OCI-LY3 (cell line): ENCODE results near the gene IL4.

Experiments
- EZH2phosphoT487 ChIP-seq: fragments of 200-600 bp; shearing (Covaris generic); IDR thresholded peaks from 2 replicates; pipeline ENCODE4 v1.6.1; 2018; ENCODE audit warnings: antibody characterized with exemption, mixed run types, low read depth
- TF ChIP-seq, protein P1 (sequence below): fragments of 200-600, 300-600 bp; sonication (generic); IDR thresholded peaks from 2 replicates; pipeline ENCODE4 v1.5.1; 2014; ENCODE audit warnings: antibody characterized with exemption, low read length, low read depth

DNA sequence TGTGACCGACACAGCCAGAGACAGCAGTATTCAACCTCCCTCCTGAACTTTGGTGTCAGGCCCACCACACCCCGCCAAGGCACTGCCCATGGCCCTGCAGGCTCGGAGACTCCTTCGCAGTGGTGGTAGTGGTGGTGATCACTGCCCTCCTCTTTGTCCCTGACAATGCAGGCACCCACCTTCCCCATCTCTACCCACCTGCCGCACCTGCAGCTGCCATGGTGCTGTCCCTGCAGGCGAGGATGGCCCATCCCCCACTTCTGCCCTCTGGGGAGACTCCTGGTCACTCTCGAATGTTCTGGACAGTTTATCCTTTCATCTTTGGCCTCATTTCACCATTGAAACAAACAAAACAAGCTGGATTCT lies 4.4 kb upstream of the IL4 start:
- TF ChIP-seq, protein P1, sequence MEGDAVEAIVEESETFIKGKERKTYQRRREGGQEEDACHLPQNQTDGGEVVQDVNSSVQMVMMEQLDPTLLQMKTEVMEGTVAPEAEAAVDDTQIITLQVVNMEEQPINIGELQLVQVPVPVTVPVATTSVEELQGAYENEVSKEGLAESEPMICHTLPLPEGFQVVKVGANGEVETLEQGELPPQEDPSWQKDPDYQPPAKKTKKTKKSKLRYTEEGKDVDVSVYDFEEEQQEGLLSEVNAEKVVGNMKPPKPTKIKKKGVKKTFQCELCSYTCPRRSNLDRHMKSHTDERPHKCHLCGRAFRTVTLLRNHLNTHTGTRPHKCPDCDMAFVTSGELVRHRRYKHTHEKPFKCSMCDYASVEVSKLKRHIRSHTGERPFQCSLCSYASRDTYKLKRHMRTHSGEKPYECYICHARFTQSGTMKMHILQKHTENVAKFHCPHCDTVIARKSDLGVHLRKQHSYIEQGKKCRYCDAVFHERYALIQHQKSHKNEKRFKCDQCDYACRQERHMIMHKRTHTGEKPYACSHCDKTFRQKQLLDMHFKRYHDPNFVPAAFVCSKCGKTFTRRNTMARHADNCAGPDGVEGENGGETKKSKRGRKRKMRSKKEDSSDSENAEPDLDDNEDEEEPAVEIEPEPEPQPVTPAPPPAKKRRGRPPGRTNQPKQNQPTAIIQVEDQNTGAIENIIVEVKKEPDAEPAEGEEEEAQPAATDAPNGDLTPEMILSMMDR, result no peak
- no peak for TF ChIP-seq EZH2phosphoT487
